Testis (tissue), 3 donors: ENCODE results near the gene FBXL15. TPM values are rescaled to one million over a fixed set of nuclear protein-coding genes. Genes with fewer than 3 reads are reported as not detected.
A peak's percentile ranks its signal among the peaks of the same experiment; 100 is the strongest.

Experiments
- DNase-seq: peaks from one replicate; pipeline ENCODE4 v3.0.0-alpha.2; 2019
- H3K27ac ChIP-seq, 2 donors: fragments of 200-600 bp; sonication (generic); one replicate each; pipeline ENCODE4 v1.5.1; 2019
- H3K27me3 ChIP-seq: fragments of 200-600 bp; sonication (generic); one replicate; pipeline ENCODE4 v1.5.1; 2019
- H3K36me3 ChIP-seq: fragments of 200-600 bp; sonication (generic); one replicate; pipeline ENCODE4 v1.5.1; 2017; ENCODE audit warnings: low read depth; ENCODE audit errors: missing control alignments
- H3K4me1 ChIP-seq: fragments of 200-600 bp; sonication (generic); one replicate; pipeline ENCODE4 v1.5.1; 2019
- H3K4me3 ChIP-seq, 2 donors: fragments of 200-600 bp; sonication (generic); one replicate each; pipeline ENCODE4 v1.5.1; 2017 to 2019
- H3K9me3 ChIP-seq: fragments of 200-600 bp; sonication (generic); one replicate; pipeline ENCODE4 v1.5.1; 2017
- POLR2A ChIP-seq: fragments of 450-650 bp; IDR thresholded peaks from one replicate; pipeline ENCODE4 v1.6.1; 2017; ENCODE audit warnings: antibody characterized with exemption, mild to moderate bottlenecking, moderate library complexity
- WGBS, 2 donors: methylation state at CpG; one replicate each; pipeline ENCODE4 v1.1.5; 2018; 5-methylcytosine and 5-hydroxymethylcytosine counted together
- intact Hi-C: fragments of 100-400 bp; cut with DNase I; formaldehyde crosslinking; loops from one replicate; pipeline ENCODE4 v1.15.1; 2023; ENCODE audit warnings: low total_unique reads
- polyA plus RNA-seq: library from polyadenylated mRNA; stranded (reverse); fragments of 350-450 nt; fragmentation: Illumina TruSeq; extraction: RNeasy Lipid Tissue Mini Kit (QIAGEN cat#74804); gene quantifications from one replicate; pipeline ENCODE4 v1.2.3, GENCODE V29; 2014; ENCODE audit warnings: low read depth, low replicate concordance; ENCODE audit not compliant: insufficient read depth
- total RNA-seq, 2 donors: library from RNA; depleted of rRNA; stranded (reverse); fragments of >200 nt; gene quantifications; one replicate each; pipeline ENCODE4 v1.2.3, GENCODE V29; 2016
- TF ChIP-seq, protein P1 (sequence below), 3 experiments: fragments of 450-650 bp in 2 of 3; fragments of 200-600 bp in 1 of 3; sonication (generic) in 1 of 3; IDR thresholded peaks; one replicate each; pipeline ENCODE4 v1.5.1; 2016 to 2019; ENCODE audit warnings: antibody characterized with exemption in 3 of 3, mild to moderate bottlenecking in 2 of 3, moderate library complexity in 1 of 3

The FBXL15 gene
- total and polyA plus RNA-seq, 3 donors from 2014 or later, result 9.2 to 32.2 (median 28.9) TPM

DNA sequence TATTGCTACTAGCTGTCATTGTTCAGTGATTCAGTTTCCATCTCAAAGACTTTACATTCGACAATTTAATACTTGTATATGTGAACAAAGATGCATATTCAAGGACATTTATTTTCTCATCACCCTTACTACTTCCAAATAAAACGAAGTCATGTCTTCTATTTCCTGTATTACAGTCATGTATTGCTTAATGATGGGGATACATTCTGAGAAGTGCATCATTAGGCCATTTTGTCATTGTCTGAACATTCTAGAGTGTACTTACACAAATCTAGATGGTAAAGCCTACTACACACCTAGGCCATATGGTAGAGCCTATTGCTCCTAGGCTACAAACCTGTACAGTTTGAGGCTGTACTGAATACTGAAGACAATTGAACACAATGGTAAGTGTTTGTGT, 24.2 kb downstream of the FBXL15 start:
- H3K27me3 ChIP-seq, result no peaks in the 10 kb centered on the region
- H3K9me3 ChIP-seq, result no peaks in the 10 kb centered on the region
- no peaks in the 10 kb centered on the region for H3K4me1 ChIP-seq
- DNase-seq, result no peak
- intact Hi-C loops, result no loop called here
- H3K4me3 ChIP-seq, result no peak overlapping the region
- TF ChIP-seq, protein P1, sequence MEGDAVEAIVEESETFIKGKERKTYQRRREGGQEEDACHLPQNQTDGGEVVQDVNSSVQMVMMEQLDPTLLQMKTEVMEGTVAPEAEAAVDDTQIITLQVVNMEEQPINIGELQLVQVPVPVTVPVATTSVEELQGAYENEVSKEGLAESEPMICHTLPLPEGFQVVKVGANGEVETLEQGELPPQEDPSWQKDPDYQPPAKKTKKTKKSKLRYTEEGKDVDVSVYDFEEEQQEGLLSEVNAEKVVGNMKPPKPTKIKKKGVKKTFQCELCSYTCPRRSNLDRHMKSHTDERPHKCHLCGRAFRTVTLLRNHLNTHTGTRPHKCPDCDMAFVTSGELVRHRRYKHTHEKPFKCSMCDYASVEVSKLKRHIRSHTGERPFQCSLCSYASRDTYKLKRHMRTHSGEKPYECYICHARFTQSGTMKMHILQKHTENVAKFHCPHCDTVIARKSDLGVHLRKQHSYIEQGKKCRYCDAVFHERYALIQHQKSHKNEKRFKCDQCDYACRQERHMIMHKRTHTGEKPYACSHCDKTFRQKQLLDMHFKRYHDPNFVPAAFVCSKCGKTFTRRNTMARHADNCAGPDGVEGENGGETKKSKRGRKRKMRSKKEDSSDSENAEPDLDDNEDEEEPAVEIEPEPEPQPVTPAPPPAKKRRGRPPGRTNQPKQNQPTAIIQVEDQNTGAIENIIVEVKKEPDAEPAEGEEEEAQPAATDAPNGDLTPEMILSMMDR (IDR thresholded peaks at IDR 0.05), result no peak
- TF ChIP-seq POLR2A, result no peak
- H3K27ac ChIP-seq, result no peak overlapping the region
- WGBS, 2 donors, result 72 to 76% methylated on average over 2 of the region's 2 CpGs
- H3K36me3 ChIP-seq, result no peaks in the 10 kb centered on the region

DNA sequence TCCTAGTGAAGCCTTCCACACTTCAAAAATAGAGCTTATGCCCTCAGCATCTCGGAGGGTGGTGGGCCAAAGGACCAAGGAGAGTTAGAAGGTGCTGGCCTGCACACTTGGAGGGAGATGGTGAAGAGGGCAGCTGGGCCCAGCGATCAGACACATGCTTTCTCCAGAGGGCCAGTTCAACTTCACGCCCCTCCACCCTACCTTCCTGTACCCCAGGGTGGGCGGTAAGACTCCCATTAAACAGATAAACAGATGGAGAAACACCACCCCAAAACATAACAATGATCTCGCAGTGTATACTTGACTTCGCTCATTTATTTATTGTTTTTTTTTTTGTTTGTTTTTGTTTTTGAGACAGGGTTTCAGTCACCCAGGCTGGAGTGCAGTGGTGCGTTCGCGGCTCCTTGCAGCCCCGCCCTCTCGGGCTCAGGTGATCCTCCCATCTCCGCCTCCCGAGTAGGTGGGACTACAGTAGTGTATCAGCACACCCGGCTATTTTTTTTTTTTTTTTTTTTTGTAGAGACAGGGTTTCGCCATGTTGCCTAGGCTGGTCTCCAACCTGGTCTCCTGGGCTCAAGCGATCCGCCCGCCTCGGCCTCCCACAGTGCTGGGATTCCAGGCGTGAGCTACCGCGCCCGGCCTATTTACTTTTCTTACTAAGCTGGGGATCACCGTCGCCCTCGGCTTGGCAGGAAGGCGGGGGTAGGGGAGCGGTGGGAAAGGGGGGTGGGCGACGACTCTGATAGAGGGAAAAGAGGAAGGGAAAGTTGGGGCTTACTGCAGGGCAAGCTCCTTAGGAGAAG, 28.9 kb downstream of the FBXL15 start:
- DNase-seq, result peak; percentile 91
- 7 to 8% methylated on average over 28 to 30 of the region's 30 CpGs for WGBS, 2 donors
- intact Hi-C loops, result no loop called here
- TF ChIP-seq POLR2A, result no peak
- TF ChIP-seq, protein P1 (IDR thresholded peaks at IDR 0.05), result no peak
- Histone ChIP-seq H3K36me3 (no peaks in the 10 kb centered on the region), H3K4me1 (peaks cover 7% of the 10 kb centered on the region), H3K4me3 (peak overlapping the region; percentile 72 to 88), H3K27ac (peak overlapping the region; percentile 18 to 64), H3K27me3 (no peaks in the 10 kb centered on the region), H3K9me3 (no peaks in the 10 kb centered on the region)

DNA sequence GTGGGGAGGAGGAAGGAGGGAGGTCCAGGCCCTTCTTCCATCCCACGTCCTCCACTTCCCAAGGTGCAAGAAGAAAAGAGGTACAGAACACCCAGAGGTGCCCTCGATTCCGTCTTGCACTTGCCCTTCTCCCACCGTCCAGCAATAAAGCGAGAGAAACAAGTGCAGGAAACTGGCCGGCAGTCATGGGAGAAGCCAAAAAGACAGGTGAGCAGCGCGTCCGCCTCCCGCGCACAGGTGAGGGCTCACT, 29.4 kb downstream of the FBXL15 start:
- TF ChIP-seq POLR2A, result no peak
- TF ChIP-seq, protein P1 (IDR thresholded peaks at IDR 0.05), result no peak
- no peaks in the 10 kb centered on the region for H3K36me3 ChIP-seq
- peak overlapping the region; percentile 72 to 88 for H3K4me3 ChIP-seq
- intact Hi-C loops, result no loop called here
- H3K4me1 ChIP-seq, result peaks cover 7% of the 10 kb centered on the region
- no peaks in the 10 kb centered on the region for H3K9me3 ChIP-seq
- no peak for DNase-seq
- peak overlapping the region; percentile 18 to 64 for H3K27ac ChIP-seq
- WGBS, 2 donors, result 0 to 1% methylated on average over 8 to 11 of the region's 11 CpGs
- H3K27me3 ChIP-seq, result no peaks in the 10 kb centered on the region

DNA sequence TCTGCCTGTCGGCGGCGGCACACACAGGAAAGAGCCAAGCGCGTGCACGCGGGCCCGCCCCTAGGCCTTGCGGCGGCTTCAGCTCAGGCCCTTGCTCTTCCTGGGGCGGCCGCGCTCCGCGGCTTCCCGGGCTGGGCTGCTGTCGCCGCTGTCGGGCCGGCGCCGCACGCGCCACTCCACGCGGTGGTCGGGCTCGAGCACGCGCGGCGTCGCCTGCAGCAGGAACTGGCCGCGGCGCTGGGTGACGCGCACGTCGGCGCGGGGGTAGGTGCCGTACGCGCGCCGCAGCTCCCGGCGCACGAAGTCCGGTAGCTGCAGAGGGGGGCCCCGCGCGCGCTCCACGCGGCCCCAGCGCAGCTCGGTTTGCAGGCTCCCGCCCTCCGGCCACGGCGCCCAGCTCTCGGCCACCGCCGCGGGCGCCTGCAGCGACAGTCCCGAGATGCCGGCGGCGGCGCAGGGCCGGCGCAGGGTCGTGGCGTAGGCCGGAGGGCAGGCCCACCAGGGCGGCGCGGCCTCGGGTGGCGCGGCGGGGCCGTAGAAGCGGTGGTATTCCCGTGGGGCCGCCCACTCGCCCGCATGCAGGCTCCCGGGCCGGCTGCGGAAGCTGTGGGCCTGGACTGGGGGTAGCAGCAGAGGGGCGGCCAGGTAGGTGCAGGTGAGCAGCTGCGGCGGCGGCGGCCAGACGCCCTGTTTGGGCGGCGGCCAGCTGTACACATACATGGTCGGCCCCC, 29.9 kb downstream of the FBXL15 start:
- peak overlapping the region; percentile 18 to 64 for H3K27ac ChIP-seq
- H3K9me3 ChIP-seq, result no peaks in the 10 kb centered on the region
- WGBS, 2 donors, result 0% methylated on average over 43 of the region's 104 CpGs; no CpG with 5 or more reads in 1 of the 2 donors
- peaks cover 7% of the 10 kb centered on the region for H3K4me1 ChIP-seq
- intact Hi-C loops, result no loop called here
- H3K27me3 ChIP-seq, result no peaks in the 10 kb centered on the region
- no peak for TF ChIP-seq POLR2A
- TF ChIP-seq, protein P1 (IDR thresholded peaks at IDR 0.05), result no peak
- DNase-seq, result peak; percentile 91
- H3K36me3 ChIP-seq, result no peaks in the 10 kb centered on the region
- peak overlapping the region; percentile 72 to 88 for H3K4me3 ChIP-seq
